SJSA1 (cell line): Measurements from ENCODE around the gene SST. TPM values are rescaled to one million over a fixed set of nuclear protein-coding genes. Genes with fewer than 3 reads are reported as not detected.
"Not testable (repeated sequence)": the region's sequence is repeated elsewhere in the genome, so short reads cannot be mapped to it uniquely, and the experiment has no call there.

Experiments used
- DNase-seq, 2 experiments: peaks; one replicate each; pipeline ENCODE4 v3.0.0-alpha.2; 2015 to 2020; ENCODE audit warnings: low spot score in 2 of 2, low read depth in 1 of 2
- H3K27ac ChIP-seq: fragments of 250-450 bp; sonication (Bioruptor Pico); 2 replicates; pipeline ENCODE4 v1.5.1; 2020; ENCODE audit warnings: mild to moderate bottlenecking, moderate library complexity
- H3K27me3 ChIP-seq: fragments of 250-450 bp; sonication (Bioruptor Pico); replicated peaks from 2 replicates; pipeline ENCODE4 v1.5.1; 2020; ENCODE audit warnings: mild to moderate bottlenecking, moderate library complexity
- H3K36me3 ChIP-seq: fragments of 250-450 bp; sonication (Bioruptor Pico); 2 replicates; pipeline ENCODE4 v1.5.1; 2020; ENCODE audit warnings: mild to moderate bottlenecking
- H3K4me1 ChIP-seq: fragments of 250-450 bp; sonication (Bioruptor Pico); replicated peaks from 2 replicates; pipeline ENCODE4 v1.6.1; 2021; ENCODE audit warnings: mild to moderate bottlenecking
- H3K4me3 ChIP-seq: fragments of 250-450 bp; sonication (Bioruptor Pico); 2 replicates; pipeline ENCODE4 v1.5.1; 2020; ENCODE audit warnings: mild to moderate bottlenecking
- H3K9me3 ChIP-seq: fragments of 250-450 bp; sonication (Bioruptor Pico); replicated peaks from 2 replicates; pipeline ENCODE4 v1.5.1; 2020; ENCODE audit warnings: mild to moderate bottlenecking
- total RNA-seq: library from RNA; depleted of rRNA; stranded (reverse); fragments of >200 nt; shearing (Covaris generic); gene quantifications from 2 replicates; pipeline ENCODE4 v1.2.3, GENCODE V29; 2014

SST gene
- total RNA-seq, 1 experiment from 2014 or later = not detected

DNA sequence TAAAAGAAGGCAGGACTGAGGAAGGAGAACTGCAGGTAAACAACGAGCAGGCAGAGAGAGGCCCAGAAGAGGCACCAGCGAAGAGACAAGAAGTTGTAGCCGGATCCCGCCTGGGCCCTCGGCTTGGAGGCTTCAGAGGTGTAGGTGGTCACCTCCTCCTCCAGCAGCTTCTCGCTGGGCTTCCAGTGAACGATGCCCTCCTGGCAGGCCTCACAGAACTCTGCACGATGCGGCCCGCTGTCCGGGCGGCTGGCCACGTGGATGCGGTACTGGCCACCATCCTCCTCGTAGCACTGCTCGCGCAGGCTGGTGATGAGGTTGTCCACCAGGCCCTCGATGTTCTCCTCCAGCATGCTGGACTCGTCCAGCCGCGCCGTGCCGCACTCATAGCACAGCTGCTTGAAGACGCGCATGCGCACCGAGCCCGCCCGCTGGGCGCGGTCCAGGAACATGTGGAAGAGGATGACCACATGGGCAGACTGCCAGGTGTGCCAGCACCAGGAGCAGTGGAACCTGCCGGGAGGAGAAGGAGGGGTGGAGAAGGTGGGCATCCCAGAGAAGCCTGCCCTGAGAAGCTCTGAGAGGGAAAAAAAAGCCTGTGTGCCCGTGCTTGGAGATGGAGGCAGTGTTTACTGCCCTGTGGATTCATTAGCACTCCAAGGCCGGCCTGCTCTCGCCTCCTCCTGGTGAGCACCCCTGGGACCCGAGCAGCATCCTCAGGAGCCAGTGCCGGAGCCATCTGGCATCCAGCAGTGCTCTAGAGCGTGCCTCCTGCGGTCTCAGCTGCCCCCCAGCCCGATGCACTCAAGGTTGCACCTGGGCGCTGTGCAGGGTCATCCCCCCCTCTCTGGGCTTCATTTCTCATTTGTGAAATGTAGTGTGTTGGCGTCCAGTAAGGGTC is 28.6 kb upstream of the SST start:
- Histone ChIP-seq H3K9me3 (no peaks in the 10 kb centered on the region), H3K27ac (no peak overlapping the region), H3K27me3 (no peaks in the 10 kb centered on the region), H3K4me1 (peaks cover 6% of the 10 kb centered on the region), H3K36me3 (no peaks in the 10 kb centered on the region), H3K4me3 (no peak overlapping the region)
- no peak for DNase-seq

- no peaks in the 10 kb centered on the region for H3K27me3 ChIP-seq
- H3K9me3 ChIP-seq = no peaks in the 10 kb centered on the region
- no peaks in the 10 kb centered on the region for H3K4me1 ChIP-seq
- no peak overlapping the region for H3K4me3 ChIP-seq
- no peak for DNase-seq
- H3K27ac ChIP-seq = no peak overlapping the region
- no peaks in the 10 kb centered on the region for H3K36me3 ChIP-seq
These were observed 25.8 kb upstream of the SST start for GRCh38 chr3:187696021-187696420.

DNA sequence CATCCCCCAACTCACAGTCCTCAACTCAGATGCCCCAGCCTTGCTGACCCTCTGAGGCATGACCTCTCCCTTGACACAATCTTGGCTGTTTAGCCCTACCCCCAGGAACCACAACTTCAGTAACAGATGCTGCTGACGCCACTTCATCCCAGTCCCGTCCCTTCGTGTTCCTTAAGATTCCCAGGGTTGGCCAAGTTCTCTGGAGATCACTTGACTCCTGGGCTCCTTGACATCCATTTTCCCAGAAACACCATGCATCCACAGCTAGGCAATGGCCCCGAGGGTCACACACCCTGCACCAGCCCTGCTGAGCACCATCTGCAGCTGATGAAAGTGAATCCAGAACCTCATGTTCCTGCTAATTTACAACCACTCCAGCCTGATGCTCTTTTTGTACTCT is 25.3 kb upstream of the SST start:
- Histone ChIP-seq H3K27me3 (no peaks in the 10 kb centered on the region), H3K9me3 (no peaks in the 10 kb centered on the region), H3K27ac (no peak overlapping the region), H3K4me3 (no peak overlapping the region), H3K36me3 (no peaks in the 10 kb centered on the region), H3K4me1 (no peaks in the 10 kb centered on the region)
- no peak for DNase-seq

DNA sequence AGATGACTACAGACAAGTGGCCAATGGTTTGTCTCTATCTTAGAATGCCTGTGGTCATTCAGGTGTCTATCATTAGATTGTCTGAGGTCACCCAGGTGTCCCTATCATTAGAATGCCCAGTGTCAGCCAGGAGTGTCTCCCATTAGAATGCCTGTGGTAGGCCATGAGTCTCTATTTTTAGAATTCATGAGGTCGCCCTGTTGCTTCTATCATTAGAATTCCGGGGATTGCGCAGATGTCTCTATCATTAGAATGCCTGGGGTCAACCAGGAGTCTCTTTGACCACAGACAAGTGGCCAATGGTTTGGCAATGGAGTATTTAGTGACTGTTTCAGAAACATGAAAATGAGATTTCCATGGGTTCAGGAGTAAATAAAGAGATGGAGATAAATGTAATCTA is 24.6 kb upstream of the SST start:
- H3K27me3 ChIP-seq = no peaks in the 10 kb centered on the region; the same call in 1 of the 2 replicates
- no peak overlapping the region for H3K4me3 ChIP-seq
- no peak for DNase-seq
- H3K9me3 ChIP-seq = no peaks in the 10 kb centered on the region
- no peaks in the 10 kb centered on the region for H3K36me3 ChIP-seq
- no peak overlapping the region for H3K27ac ChIP-seq
- H3K4me1 ChIP-seq = no peaks in the 10 kb centered on the region

DNA sequence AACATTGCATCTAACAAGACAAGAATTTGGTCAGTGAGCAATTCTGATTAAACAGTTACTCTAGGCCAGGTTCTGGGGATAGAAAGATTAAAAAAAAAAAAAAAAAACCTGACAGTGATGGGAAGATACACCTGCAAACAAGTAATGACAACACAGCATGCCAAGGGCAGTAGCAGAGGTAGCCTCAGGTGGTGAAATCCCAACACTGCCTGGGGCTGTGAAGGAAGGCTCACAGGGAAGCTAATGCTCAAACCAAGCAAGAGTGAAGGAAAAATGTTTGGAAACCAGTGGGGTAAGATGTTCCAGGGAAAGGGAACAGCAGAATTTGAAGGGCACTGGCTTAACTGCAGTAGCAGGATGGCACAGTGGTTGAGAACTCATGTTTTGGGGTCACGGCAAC is 23.2 kb upstream of the SST start:
- H3K27me3 ChIP-seq = no peaks in the 10 kb centered on the region; the same call in 1 of the 2 replicates
- no peak for DNase-seq
- no peak overlapping the region for H3K4me3 ChIP-seq
- H3K27ac ChIP-seq = no peak overlapping the region
- no peaks in the 10 kb centered on the region for H3K9me3 ChIP-seq
- H3K36me3 ChIP-seq = no peaks in the 10 kb centered on the region
- no peaks in the 10 kb centered on the region for H3K4me1 ChIP-seq

- H3K4me1 ChIP-seq = no peaks in the 10 kb centered on the region
- no peaks in the 10 kb centered on the region; the same call in 1 of the 2 replicates for H3K27me3 ChIP-seq
- no peak for DNase-seq
- no peaks in the 10 kb centered on the region for H3K36me3 ChIP-seq
- no peak overlapping the region for H3K4me3 ChIP-seq
- H3K9me3 ChIP-seq = no peaks in the 10 kb centered on the region
- no peak overlapping the region for H3K27ac ChIP-seq
These were observed 19.8 kb upstream of the SST start for GRCh38 chr3:187689984-187690383.

GRCh38 chr3:187686621-187687273 is 16.6 kb upstream of the SST start:
- Histone ChIP-seq H3K36me3 (no peaks in the 10 kb centered on the region), H3K9me3 (no peaks in the 10 kb centered on the region), H3K4me3 (no peak overlapping the region), H3K27ac (no peak overlapping the region), H3K4me1 (no peaks in the 10 kb centered on the region), H3K27me3 (no peaks in the 10 kb centered on the region; the same call in 1 of the 2 replicates)
- DNase-seq = no peak

- DNase-seq = no peak
- Histone ChIP-seq H3K9me3 (no peaks in the 10 kb centered on the region), H3K4me1 (no peaks in the 10 kb centered on the region), H3K36me3 (no peaks in the 10 kb centered on the region), H3K27ac (no peak overlapping the region), H3K27me3 (no peaks in the 10 kb centered on the region; the same call in 1 of the 2 replicates), H3K4me3 (no peak overlapping the region)
These were observed 15.8 kb upstream of the SST start for GRCh38 chr3:187685948-187686347.

DNA sequence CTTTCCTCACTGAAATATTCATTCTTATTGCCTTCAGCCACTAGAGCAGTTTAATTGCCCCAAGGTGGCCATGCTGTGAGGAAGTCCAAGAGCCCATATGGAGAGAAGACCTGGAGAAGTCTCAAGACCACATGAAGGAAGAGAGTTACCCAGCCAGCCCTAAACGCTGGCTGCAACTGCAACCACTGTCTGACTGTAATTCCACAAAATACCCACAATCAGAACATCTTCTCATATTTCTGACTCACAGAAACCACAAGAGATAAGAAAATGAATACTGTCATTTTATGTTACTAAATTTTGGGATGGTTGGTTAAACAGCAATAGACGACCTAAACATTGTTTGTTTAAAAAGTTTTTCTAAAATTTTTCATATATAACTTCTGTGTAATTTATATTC is 14.7 kb upstream of the SST start:
- Histone ChIP-seq H3K4me1 (no peaks in the 10 kb centered on the region), H3K36me3 (no peaks in the 10 kb centered on the region), H3K27me3 (no peaks in the 10 kb centered on the region; the same call in 1 of the 2 replicates), H3K4me3 (no peak overlapping the region), H3K27ac (no peak overlapping the region), H3K9me3 (no peaks in the 10 kb centered on the region)
- DNase-seq = no peak

- no peak for DNase-seq
- no peak overlapping the region for H3K27ac ChIP-seq
- H3K27me3 ChIP-seq = no peaks in the 10 kb centered on the region; the same call in 1 of the 2 replicates
- H3K4me3 ChIP-seq = no peak overlapping the region
- H3K4me1 ChIP-seq = no peaks in the 10 kb centered on the region
- no peaks in the 10 kb centered on the region for H3K9me3 ChIP-seq
- H3K36me3 ChIP-seq = no peaks in the 10 kb centered on the region
These were observed 14.2 kb upstream of the SST start for GRCh38 chr3:187684444-187684843.

DNA sequence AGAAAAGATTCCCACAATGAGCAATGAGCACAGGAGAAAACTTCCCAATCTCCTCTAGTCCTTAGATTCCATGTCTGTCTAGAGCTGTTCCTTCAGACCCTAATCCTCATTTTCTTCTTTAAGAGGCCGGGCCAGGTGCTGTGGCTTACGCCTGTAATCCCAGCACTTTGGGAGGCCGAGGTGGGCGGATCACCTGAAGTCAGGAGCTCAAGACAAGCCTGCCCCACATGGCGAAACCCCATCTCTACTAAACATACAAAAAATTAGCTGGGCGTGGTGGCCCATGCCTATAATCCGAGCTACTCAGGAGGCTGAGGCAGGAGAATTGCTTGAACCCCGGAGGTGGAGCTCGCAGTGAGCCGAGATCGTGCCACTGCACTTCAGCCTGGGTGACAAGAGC is 11.6 kb upstream of the SST start:
- not testable (repeated sequence) for H3K9me3 ChIP-seq, H3K4me3 ChIP-seq

DNA sequence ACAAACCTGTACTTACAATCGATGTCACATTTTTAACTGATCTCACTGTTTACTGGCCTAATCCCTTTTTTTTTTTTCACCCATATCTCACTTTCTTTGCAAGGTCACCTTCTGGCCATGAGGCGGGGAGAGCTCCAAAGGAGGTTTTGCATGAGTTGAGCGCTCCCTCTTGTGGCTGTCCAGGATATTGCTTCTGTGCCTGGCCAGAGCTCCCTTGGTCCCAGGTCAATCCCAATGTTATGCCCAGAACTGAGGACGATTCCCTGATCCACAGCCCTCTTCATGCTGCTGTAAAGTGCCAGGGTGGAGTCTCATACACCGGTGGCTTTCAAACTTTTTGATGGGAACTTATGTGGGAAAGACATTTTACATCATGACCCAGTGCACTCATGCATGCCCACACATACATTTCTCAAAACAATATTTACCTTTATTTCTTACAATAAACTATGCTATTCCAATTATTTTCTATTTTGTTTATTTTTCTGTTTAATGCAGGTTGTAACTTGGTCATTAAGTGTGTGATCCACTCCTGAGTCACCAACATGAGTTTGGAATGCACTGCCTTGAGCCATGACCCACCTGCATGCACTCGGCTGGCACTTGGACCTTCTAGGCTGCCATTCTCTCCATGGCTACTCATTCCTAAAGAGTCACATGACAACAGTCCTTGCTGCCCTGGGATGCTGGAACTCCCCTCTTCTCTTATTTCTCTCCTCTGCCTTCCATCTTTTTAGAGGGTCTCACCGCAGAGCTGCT is 9.6 kb upstream of the SST start:
- Histone ChIP-seq H3K9me3 (no peaks in the 10 kb centered on the region), H3K4me1 (no peaks in the 10 kb centered on the region), H3K27ac (no peak overlapping the region), H3K27me3 (no peaks in the 10 kb centered on the region; the same call in 1 of the 2 replicates), H3K4me3 (no peak overlapping the region), H3K36me3 (no peaks in the 10 kb centered on the region)
- DNase-seq = peak; percentile 53 to 72

More for the DNA sequence above, 11.6 kb upstream of the SST start:
- H3K27ac ChIP-seq, H3K27me3 ChIP-seq, H3K36me3 ChIP-seq, DNase-seq, H3K4me1 ChIP-seq: not testable (repeated sequence)

GRCh38 chr3:187678726-187679268 is 8.6 kb upstream of the SST start:
- no peaks in the 10 kb centered on the region for H3K9me3 ChIP-seq
- H3K4me1 ChIP-seq = no peaks in the 10 kb centered on the region
- peak; percentile 45 to 58 for DNase-seq

More at GRCh38 chr3:187678726-187679268, 8.6 kb upstream of the SST start:
- Histone ChIP-seq H3K27me3 (no peaks in the 10 kb centered on the region; the same call in 1 of the 2 replicates), H3K4me3 (no peak overlapping the region), H3K27ac (no peak overlapping the region), H3K36me3 (no peaks in the 10 kb centered on the region)
